HL-60 (cell line): ENCODE results near the gene IRAK2.

ENCODE experiments used
- GABPA ChIP-seq: IDR thresholded peaks from 2 replicates; pipeline ENCODE4 v1.6.1; 2012; ENCODE audit warnings: low read depth
- POLR2AphosphoS5 ChIP-seq: IDR thresholded peaks from 2 replicates; pipeline ENCODE4 v1.6.1; 2012; ENCODE audit warnings: low read depth
- SPI1 ChIP-seq: IDR thresholded peaks from 2 replicates; pipeline ENCODE4 v1.6.1; 2012; ENCODE audit warnings: low read depth, mild to moderate bottlenecking, borderline replicate concordance
- TF ChIP-seq, protein P1 (sequence below): IDR thresholded peaks from one replicate; pipeline ENCODE4 v1.5.1; 2011; ENCODE audit warnings: low read length, control low read depth, inconsistent platforms; ENCODE audit not compliant: insufficient read depth
- TF ChIP-seq, protein P2 (sequence below): IDR thresholded peaks from 2 replicates; pipeline ENCODE4 v1.6.1; 2012; ENCODE audit warnings: low read depth; ENCODE audit not compliant: insufficient replicate concordance

DNA sequence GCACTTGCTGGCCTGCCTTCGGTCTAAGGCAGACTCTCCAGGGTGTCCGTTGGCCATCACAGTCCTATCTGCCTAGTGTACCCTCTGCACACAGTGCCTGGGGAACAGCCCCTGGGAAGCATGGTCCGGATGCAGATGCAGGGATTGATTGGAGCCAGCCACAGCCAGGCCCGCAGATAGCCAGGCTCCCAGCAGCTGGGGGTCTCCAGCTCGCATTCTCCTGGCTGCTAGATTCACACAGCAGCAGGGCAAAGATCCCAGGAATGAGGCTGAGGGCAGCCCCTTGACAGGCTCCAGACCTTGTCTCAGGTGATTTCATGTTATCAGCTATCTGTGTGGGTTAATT is 41.4 kb downstream of the IRAK2 start:
- TF ChIP-seq, protein P1, sequence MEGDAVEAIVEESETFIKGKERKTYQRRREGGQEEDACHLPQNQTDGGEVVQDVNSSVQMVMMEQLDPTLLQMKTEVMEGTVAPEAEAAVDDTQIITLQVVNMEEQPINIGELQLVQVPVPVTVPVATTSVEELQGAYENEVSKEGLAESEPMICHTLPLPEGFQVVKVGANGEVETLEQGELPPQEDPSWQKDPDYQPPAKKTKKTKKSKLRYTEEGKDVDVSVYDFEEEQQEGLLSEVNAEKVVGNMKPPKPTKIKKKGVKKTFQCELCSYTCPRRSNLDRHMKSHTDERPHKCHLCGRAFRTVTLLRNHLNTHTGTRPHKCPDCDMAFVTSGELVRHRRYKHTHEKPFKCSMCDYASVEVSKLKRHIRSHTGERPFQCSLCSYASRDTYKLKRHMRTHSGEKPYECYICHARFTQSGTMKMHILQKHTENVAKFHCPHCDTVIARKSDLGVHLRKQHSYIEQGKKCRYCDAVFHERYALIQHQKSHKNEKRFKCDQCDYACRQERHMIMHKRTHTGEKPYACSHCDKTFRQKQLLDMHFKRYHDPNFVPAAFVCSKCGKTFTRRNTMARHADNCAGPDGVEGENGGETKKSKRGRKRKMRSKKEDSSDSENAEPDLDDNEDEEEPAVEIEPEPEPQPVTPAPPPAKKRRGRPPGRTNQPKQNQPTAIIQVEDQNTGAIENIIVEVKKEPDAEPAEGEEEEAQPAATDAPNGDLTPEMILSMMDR: no peak
- no peak for TF ChIP-seq POLR2AphosphoS5
- TF ChIP-seq, protein P2, sequence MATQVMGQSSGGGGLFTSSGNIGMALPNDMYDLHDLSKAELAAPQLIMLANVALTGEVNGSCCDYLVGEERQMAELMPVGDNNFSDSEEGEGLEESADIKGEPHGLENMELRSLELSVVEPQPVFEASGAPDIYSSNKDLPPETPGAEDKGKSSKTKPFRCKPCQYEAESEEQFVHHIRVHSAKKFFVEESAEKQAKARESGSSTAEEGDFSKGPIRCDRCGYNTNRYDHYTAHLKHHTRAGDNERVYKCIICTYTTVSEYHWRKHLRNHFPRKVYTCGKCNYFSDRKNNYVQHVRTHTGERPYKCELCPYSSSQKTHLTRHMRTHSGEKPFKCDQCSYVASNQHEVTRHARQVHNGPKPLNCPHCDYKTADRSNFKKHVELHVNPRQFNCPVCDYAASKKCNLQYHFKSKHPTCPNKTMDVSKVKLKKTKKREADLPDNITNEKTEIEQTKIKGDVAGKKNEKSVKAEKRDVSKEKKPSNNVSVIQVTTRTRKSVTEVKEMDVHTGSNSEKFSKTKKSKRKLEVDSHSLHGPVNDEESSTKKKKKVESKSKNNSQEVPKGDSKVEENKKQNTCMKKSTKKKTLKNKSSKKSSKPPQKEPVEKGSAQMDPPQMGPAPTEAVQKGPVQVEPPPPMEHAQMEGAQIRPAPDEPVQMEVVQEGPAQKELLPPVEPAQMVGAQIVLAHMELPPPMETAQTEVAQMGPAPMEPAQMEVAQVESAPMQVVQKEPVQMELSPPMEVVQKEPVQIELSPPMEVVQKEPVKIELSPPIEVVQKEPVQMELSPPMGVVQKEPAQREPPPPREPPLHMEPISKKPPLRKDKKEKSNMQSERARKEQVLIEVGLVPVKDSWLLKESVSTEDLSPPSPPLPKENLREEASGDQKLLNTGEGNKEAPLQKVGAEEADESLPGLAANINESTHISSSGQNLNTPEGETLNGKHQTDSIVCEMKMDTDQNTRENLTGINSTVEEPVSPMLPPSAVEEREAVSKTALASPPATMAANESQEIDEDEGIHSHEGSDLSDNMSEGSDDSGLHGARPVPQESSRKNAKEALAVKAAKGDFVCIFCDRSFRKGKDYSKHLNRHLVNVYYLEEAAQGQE: no peak
- no peak for TF ChIP-seq SPI1
- no peak for TF ChIP-seq GABPA
